Transverse colon (tissue), 4 donors: Measurements from ENCODE around the gene AK4. TPM values are rescaled to one million over a fixed set of nuclear protein-coding genes. Genes with fewer than 3 reads are reported as not detected.

Experiments
- DNase-seq: peaks from one replicate; pipeline ENCODE4 v3.0.0-alpha.2; 2019
- H3K27ac ChIP-seq, 4 donors: fragments of 200-600 bp; sonication (generic); 2 replicates each; pipeline ENCODE4 v1.5.1; 2016 to 2018; ENCODE audit warnings: inconsistent platforms in 4 of 4
- H3K27me3 ChIP-seq: fragments of 200-600 bp; sonication (generic); 2 replicates; pipeline ENCODE4 v1.5.1; 2017; ENCODE audit warnings: inconsistent platforms
- H3K36me3 ChIP-seq, 4 donors: fragments of 200-600 bp; sonication (generic); 2 replicates each; pipeline ENCODE4 v1.5.1; 2017 to 2019; ENCODE audit warnings: inconsistent platforms in 4 of 4
- H3K4me1 ChIP-seq, 4 donors: fragments of 200-600 bp; sonication (generic); 2 replicates each; pipeline ENCODE4 v1.5.1; 2017 to 2020; ENCODE audit warnings: inconsistent platforms in 4 of 4
- H3K4me3 ChIP-seq, 4 donors: fragments of 200-600 bp; sonication (generic); 1 replicate in 1 of 4; 2 replicates in 3 of 4; pipeline versions ENCODE4 v1.5.1 to v1.6.1; 2017 to 2019; ENCODE audit warnings: inconsistent platforms in 4 of 4
- H3K9me3 ChIP-seq, 2 donors: fragments of 200-600 bp; sonication (generic); 2 replicates each; pipeline ENCODE4 v1.5.1; 2017 to 2019; ENCODE audit warnings: inconsistent platforms in 2 of 2
- EP300 ChIP-seq: sonication (generic); formaldehyde crosslinking; IDR thresholded peaks from one replicate; pipeline ENCODE4 v1.6.1; 2017; ENCODE audit warnings: antibody characterized with exemption, low read depth
- POLR2A ChIP-seq: fragments of 450-650 bp; IDR thresholded peaks from one replicate; pipeline ENCODE4 v1.6.1; 2016; ENCODE audit warnings: antibody characterized with exemption, mild to moderate bottlenecking, moderate library complexity
- POLR2AphosphoS5 ChIP-seq, 3 donors: sonication (generic); formaldehyde crosslinking; IDR thresholded peaks; one replicate each; pipeline ENCODE4 v1.6.1; 2016; ENCODE audit warnings: antibody characterized with exemption in 3 of 3
- WGBS, 2 donors: methylation state at CpG; one replicate each; pipeline ENCODE4 v1.1.5; 2018; ENCODE audit warnings: low coverage in 1 of 2; 5-methylcytosine and 5-hydroxymethylcytosine counted together
- in situ Hi-C, 4 donors: fragments of 200-750 bp; cut with MboI; loops; one replicate each; pipeline versions ENCODE4 v1.15.0 to v1.15.1; 2017; ENCODE audit warnings: low sequenced_read_pairs in 3 of 4, low pct_ligation_motif_present in 1 of 4, low pct_unique_long_range_greater_than_20kb in 1 of 4
- intact Hi-C: fragments of 100-400 bp; cut with DNase I; formaldehyde crosslinking; loops from one replicate; pipeline ENCODE4 v1.15.1; 2023; ENCODE audit warnings: low total_unique reads
- total RNA-seq, 4 donors: library from RNA; depleted of rRNA; stranded (reverse); fragments of >200 nt; gene quantifications; one replicate each; pipeline ENCODE4 v1.1.0, GENCODE V29; 2016
- TF ChIP-seq, protein P1 (sequence below), 5 experiments: fragments of 200-600 bp in 3 of 5; fragments of 450-650 bp in 2 of 5; sonication (generic) in 3 of 5; IDR thresholded peaks; 1 replicate in 2 of 5; 2 replicates in 3 of 5; pipeline ENCODE4 v1.5.1; 2016 to 2017; ENCODE audit warnings: antibody characterized with exemption in 5 of 5, inconsistent platforms in 3 of 5, mild to moderate bottlenecking in 2 of 5, moderate library complexity in 1 of 5

Gene AK4
- total RNA-seq, 4 donors from 2014 or later: 12.0 to 42.8 (median 36.1) TPM

DNA sequence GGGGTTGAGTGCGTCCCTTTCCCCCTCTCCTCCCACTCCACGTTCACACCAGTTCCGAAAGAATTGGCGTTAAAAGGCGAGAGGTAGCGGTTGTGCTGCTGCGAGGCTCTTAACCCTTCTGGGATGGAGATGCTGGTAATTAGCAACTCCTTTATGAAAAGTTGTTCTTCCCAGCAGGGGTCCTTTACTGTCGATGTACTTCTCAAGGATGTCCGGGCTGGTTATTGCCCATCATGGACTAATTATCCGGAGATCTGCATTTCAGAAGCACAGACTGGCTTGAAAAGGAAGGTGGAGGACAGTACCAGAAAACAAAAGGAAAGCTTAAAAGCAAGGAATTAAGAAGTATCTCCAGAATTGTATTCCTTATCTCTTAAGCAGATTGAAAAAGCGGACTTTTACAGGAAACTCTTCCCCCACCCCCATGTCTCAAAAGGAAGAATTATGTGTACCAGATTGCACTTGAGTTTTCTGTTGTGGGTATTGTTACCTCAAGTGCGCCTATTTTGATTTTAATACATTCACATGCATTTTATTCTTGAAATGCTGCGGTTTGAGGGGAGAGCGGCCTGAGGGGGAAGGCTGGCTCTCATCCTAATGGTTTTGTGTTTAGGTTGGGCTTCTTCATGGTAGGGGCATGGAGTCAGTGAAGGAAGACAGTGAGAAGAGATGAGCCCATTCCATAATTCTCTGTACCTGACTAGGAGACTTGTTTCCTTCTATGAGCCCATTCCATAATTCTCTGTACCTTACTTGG, 1.5 kb downstream of the AK4 start:
- no peaks in the 10 kb centered on the region for H3K9me3 ChIP-seq
- H3K36me3 ChIP-seq: no peaks in the 10 kb centered on the region
- peak overlapping the region; percentile 83 to 92 (median 84) for H3K27ac ChIP-seq
- WGBS, 2 donors: 47 to 65% methylated on average over 7 to 14 of the region's 14 CpGs
- H3K4me3 ChIP-seq: peak overlapping the region; percentile 47 to 97 (median 88)
- peaks cover 0 to 33% (median 20%) of the 10 kb centered on the region in 4 donors for H3K4me1 ChIP-seq
- H3K27me3 ChIP-seq: peaks cover 3% of the 10 kb centered on the region
- in situ Hi-C loops (no loop called here), intact Hi-C loops (no loop called here)
- DNase-seq: no peak
- TF ChIP-seq EP300 (no peak), POLR2AphosphoS5 (IDR thresholded peaks at IDR 0.05) (no peak), POLR2A (no peak)
- TF ChIP-seq, protein P1, sequence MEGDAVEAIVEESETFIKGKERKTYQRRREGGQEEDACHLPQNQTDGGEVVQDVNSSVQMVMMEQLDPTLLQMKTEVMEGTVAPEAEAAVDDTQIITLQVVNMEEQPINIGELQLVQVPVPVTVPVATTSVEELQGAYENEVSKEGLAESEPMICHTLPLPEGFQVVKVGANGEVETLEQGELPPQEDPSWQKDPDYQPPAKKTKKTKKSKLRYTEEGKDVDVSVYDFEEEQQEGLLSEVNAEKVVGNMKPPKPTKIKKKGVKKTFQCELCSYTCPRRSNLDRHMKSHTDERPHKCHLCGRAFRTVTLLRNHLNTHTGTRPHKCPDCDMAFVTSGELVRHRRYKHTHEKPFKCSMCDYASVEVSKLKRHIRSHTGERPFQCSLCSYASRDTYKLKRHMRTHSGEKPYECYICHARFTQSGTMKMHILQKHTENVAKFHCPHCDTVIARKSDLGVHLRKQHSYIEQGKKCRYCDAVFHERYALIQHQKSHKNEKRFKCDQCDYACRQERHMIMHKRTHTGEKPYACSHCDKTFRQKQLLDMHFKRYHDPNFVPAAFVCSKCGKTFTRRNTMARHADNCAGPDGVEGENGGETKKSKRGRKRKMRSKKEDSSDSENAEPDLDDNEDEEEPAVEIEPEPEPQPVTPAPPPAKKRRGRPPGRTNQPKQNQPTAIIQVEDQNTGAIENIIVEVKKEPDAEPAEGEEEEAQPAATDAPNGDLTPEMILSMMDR (IDR thresholded peaks at IDR 0.05): no peak

DNA sequence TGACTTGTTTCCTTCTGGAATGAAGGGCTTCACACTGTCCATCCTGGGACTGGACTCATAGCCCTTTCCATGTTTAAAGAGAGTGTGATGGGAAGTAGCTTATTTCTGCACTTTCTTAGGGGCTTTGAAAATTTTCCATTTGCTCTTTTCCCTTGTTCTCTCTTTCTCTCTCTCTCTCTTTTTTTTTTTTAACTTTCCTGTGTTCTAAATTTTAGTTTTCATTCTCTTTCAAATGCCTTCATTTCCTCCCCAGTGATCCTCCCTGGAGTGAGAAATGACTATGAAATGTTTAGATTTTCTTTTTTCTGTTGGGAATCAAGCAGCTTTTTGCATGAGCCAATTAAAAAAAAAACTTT, 2.1 kb downstream of the AK4 start:
- H3K36me3 ChIP-seq: no peaks in the 10 kb centered on the region
- H3K27ac ChIP-seq: peak overlapping the region; percentile 83 to 92 (median 84)
- TF ChIP-seq, protein P1 (IDR thresholded peaks at IDR 0.05): no peak
- TF ChIP-seq POLR2AphosphoS5 (IDR thresholded peaks at IDR 0.05) (no peak), EP300 (no peak)
- no peaks in the 10 kb centered on the region for H3K9me3 ChIP-seq
- H3K4me3 ChIP-seq: no peak overlapping the region
- peaks cover 0 to 33% (median 20%) of the 10 kb centered on the region in 4 donors for H3K4me1 ChIP-seq
- peaks cover 3% of the 10 kb centered on the region for H3K27me3 ChIP-seq
- DNase-seq: no peak
- in situ Hi-C loops: no loop called here
- intact Hi-C loops: no loop called here

DNA sequence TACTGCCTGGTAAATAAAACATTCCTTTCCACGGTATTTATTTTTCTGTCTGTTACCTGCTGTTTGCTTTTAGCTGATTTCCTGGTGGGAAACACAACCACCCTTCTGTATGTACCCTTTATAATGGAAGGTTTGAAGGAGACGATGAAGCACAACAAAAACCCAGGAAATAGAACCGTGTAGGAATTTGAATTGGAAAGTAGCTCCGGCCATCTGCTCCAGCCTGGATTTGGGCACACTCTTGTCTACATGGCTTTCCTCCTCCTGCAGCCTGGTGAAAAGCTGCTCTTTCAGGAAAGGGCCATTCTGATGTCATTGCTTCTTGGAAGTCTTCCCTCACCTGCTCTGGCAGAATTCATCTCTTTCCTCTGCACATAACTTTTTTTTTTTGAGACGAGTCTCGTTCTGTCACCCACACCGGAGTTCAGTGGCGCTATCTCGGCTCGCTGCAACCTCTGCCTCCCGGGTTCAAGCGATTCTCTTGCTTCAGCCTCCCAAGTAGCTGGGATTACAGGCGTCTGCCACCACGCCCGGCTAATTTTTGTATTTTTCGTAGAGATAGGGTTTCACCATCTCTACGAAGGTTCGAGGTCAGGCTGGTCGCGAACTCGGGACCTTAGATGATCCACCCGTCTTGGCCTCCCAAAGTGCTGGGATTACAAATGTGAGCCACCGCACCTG, 2.7 kb downstream of the AK4 start:
- intact Hi-C loops: no loop called here
- no peak for DNase-seq
- no peaks in the 10 kb centered on the region for H3K36me3 ChIP-seq
- peaks cover 0 to 33% (median 20%) of the 10 kb centered on the region in 4 donors for H3K4me1 ChIP-seq
- in situ Hi-C loops: no loop called here
- TF ChIP-seq POLR2A (no peak), EP300 (no peak)
- TF ChIP-seq, protein P1 (IDR thresholded peaks at IDR 0.05): no peak
- H3K9me3 ChIP-seq: no peaks in the 10 kb centered on the region
- no peak overlapping the region for H3K4me3 ChIP-seq
- peak overlapping the region in 3 of 4 donors; percentile 21 to 92 (median 85) for H3K27ac ChIP-seq
- WGBS, 2 donors: 77 to 85% methylated on average over 8 to 23 of the region's 23 CpGs
- peaks cover 3% of the 10 kb centered on the region for H3K27me3 ChIP-seq

DNA sequence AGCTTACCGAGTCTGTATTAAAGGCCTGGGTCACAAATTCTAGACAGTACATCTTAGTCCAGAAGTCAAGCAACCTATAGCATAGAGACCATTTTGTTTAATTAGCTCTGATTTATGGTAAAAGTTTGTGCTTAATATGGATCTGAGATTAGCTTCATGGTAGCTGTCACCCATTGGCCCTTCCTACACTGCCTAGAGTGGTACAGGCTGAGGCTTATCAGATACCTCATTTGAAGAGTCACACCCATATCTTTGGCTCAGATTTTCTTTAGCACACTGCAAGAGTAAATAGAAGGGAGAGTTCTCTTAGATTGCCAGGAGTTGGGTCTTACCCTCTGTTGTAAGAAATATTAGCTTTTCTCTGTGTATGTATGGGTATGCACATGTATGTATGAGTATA, 3.6 kb downstream of the AK4 start:
- in situ Hi-C loops (no loop called here), intact Hi-C loops (loop anchor here (2.0 kb wide), 1 partner anchor 183 kb away; no protein-coding TSS in a partner anchor)
- no peaks in the 10 kb centered on the region for H3K36me3 ChIP-seq
- peaks cover 3% of the 10 kb centered on the region for H3K27me3 ChIP-seq
- TF ChIP-seq POLR2AphosphoS5 (IDR thresholded peaks at IDR 0.05) (no peak), EP300 (no peak), POLR2A (no peak)
- WGBS, 2 donors: 88 to 100% methylated on average over 1 of the region's 1 CpG
- H3K4me3 ChIP-seq: no peak overlapping the region
- peaks cover 0 to 33% (median 20%) of the 10 kb centered on the region in 4 donors for H3K4me1 ChIP-seq
- H3K27ac ChIP-seq: peak overlapping the region in 2 of 4 donors; percentile 21 to 92
- H3K9me3 ChIP-seq: no peaks in the 10 kb centered on the region
- no peak for DNase-seq
